Sigmoid colon (tissue), 7 donors: ENCODE measurements around the gene TCF12. TPM values are rescaled to one million over a fixed set of nuclear protein-coding genes. Genes with fewer than 3 reads are reported as not detected.

ENCODE experiments used
- DNase-seq: peaks from one replicate; pipeline ENCODE4 v3.0.0-alpha.2; 2019
- H3K27ac ChIP-seq, 4 donors: fragments of 200-600 bp; sonication (generic); one replicate each; pipeline ENCODE4 v1.5.1; 2016 to 2019; ENCODE audit warnings: mild to moderate bottlenecking in 1 of 4
- H3K27me3 ChIP-seq, 3 donors: fragments of 200-600 bp; sonication (generic); one replicate each; pipeline ENCODE4 v1.5.1; 2019; ENCODE audit warnings: mild to moderate bottlenecking in 1 of 3
- H3K36me3 ChIP-seq, 4 donors: fragments of 200-600 bp; sonication (generic); one replicate each; pipeline ENCODE4 v1.5.1; 2016 to 2019
- H3K4me1 ChIP-seq, 4 donors: fragments of 200-600 bp; sonication (generic); one replicate each; pipeline ENCODE4 v1.5.1; 2017 to 2019
- H3K4me3 ChIP-seq, 4 donors: fragments of 200-600 bp; sonication (generic); one replicate each; pipeline ENCODE4 v1.5.1; 2017 to 2019; ENCODE audit warnings: mild to moderate bottlenecking in 2 of 4, moderate library complexity in 1 of 4
- H3K9me3 ChIP-seq, 4 donors: fragments of 200-600 bp in 3 of 4; sonication (generic) in 3 of 4; one replicate each; pipeline versions ENCODE4 v1.5.1 to v1.6.1; 2013 to 2019
- EP300 ChIP-seq, 4 donors: sonication (generic); formaldehyde crosslinking; IDR thresholded peaks; one replicate each; pipeline ENCODE4 v1.6.1; 2017; ENCODE audit warnings: antibody characterized with exemption in 4 of 4
- POLR2A ChIP-seq, 2 donors: fragments of 450-650 bp; IDR thresholded peaks; one replicate each; pipeline ENCODE4 v1.6.1; 2016; ENCODE audit warnings: antibody characterized with exemption in 2 of 2, mild to moderate bottlenecking in 2 of 2, moderate library complexity in 2 of 2
- POLR2AphosphoS5 ChIP-seq, 4 donors: sonication (generic); formaldehyde crosslinking; IDR thresholded peaks; one replicate each; pipeline ENCODE4 v1.6.1; 2017; ENCODE audit warnings: antibody characterized with exemption in 4 of 4
- WGBS, 2 donors: extraction: QIAGEN DNeasy Blood & Tissue Kit; methylation state at CpG; one replicate each; pipeline ENCODE4 v1.1.7; 2013; 5-methylcytosine and 5-hydroxymethylcytosine counted together
- intact Hi-C: fragments of 100-400 bp; cut with DNase I; formaldehyde crosslinking; loops from one replicate; pipeline ENCODE4 v1.15.1; 2023
- polyA plus RNA-seq, 3 donors: library from polyadenylated mRNA; stranded (reverse); fragments of 200-250 nt; gene quantifications; one replicate each; pipeline ENCODE4 v1.2.3, GENCODE V29; 2013
- total RNA-seq, 4 donors: library from RNA; depleted of rRNA; stranded (reverse); fragments of >200 nt; gene quantifications; one replicate each; pipeline ENCODE4 v1.1.0, GENCODE V29; 2016
- TF ChIP-seq, protein P1 (sequence below), 4 experiments: fragments of 450-650 bp in 3 of 4; fragments of 200-600 bp in 1 of 4; IDR thresholded peaks; one replicate each; pipeline ENCODE4 v1.5.1; 2016 to 2019; ENCODE audit warnings: antibody characterized with exemption in 4 of 4, mild to moderate bottlenecking in 3 of 4, moderate library complexity in 2 of 4
- donor health status: healthy with polysubstance abuse.
- donor health status: Bipolar disorder and iron deficiency.
- donor health status: healthy.

Gene TCF12
- total and polyA plus RNA-seq, 7 donors, result 13.2 to 147 (median 77.8) TPM

DNA sequence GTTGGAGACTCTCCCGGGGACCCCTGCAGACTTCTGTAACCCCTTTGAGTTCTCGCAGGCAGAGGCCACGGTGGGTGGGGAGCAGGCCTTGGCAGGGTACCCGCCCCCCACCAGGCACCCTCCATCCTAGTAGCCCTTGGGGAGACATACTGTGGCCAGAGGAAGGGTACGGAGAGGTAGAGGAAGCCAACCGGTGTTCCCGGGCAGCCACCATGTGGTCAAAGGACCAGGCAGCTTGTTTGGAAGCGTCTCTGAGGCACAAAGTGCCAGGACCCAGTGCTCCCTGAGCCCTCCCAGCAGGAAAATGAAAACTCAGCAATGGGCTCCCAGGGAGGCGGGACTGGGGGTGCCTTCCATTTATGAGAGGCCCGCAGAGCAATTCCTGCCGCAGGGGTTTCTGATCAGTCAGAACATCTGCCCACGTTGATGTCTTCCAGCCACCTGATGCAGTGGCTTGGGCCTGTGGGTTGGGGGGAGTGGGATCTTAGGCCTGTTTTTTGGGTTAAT is 404.9 kb downstream of the TCF12 start:
- no peak overlapping the region for H3K4me3 ChIP-seq
- peaks cover 0 to 4% (median 0%) of the 10 kb centered on the region in 4 donors for H3K4me1 ChIP-seq
- DNase-seq, result no peak
- no peak overlapping the region for H3K27ac ChIP-seq
- intact Hi-C loops, result no loop called here
- no peaks in the 10 kb centered on the region for H3K27me3 ChIP-seq
- H3K9me3 ChIP-seq, result no peaks in the 10 kb centered on the region
- no peaks in the 10 kb centered on the region for H3K36me3 ChIP-seq
- WGBS, 2 donors, result 65 to 84% methylated on average over 12 of the region's 12 CpGs
- TF ChIP-seq POLR2AphosphoS5 (IDR thresholded peaks at IDR 0.05) (no peak), EP300 (IDR thresholded peaks at IDR 0.05) (no peak), POLR2A (IDR thresholded peaks at IDR 0.05) (no peak)
- TF ChIP-seq, protein P1, sequence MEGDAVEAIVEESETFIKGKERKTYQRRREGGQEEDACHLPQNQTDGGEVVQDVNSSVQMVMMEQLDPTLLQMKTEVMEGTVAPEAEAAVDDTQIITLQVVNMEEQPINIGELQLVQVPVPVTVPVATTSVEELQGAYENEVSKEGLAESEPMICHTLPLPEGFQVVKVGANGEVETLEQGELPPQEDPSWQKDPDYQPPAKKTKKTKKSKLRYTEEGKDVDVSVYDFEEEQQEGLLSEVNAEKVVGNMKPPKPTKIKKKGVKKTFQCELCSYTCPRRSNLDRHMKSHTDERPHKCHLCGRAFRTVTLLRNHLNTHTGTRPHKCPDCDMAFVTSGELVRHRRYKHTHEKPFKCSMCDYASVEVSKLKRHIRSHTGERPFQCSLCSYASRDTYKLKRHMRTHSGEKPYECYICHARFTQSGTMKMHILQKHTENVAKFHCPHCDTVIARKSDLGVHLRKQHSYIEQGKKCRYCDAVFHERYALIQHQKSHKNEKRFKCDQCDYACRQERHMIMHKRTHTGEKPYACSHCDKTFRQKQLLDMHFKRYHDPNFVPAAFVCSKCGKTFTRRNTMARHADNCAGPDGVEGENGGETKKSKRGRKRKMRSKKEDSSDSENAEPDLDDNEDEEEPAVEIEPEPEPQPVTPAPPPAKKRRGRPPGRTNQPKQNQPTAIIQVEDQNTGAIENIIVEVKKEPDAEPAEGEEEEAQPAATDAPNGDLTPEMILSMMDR (IDR thresholded peaks at IDR 0.05), result no peak

DNA sequence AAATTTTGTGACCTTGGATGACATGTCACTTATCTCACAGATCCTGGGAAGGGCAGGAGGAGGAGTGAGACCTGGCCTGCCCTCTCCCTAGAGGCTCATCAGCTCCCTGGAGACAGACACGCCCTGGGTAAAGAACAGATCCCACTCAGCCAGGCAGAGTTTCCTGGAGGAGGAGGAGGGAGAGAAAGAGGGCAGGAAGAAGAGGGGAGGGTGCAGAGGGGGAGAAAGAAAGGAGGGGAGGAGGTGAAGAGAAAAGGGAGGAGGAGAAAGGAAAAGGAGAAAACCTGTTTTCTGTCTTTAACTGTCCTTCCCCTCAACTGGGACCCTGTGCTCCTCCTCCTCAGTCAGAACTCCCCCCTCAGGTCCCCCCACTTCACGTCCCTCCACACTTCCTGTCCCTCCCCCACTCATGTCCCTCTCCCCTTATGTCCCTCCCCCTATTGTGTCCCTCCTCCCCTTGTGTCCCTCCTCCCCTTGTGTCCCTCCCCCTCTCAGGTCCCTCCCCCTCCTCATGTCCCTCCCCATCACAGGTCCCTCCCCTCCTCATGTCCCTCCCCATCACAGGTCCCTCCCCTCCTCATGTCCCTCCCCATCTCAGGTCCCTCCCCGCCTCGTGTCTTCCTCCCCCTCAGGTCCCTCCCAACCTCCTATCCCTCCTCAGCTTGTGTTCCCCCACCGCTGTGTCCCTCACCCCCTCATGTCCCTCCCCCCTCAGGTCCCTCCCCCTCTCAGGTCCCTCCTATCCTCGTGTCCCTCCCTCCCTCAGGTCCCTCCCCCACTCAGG is 405.6 kb downstream of the TCF12 start:
- H3K4me1 ChIP-seq, result peaks cover 0 to 4% (median 0%) of the 10 kb centered on the region in 4 donors
- TF ChIP-seq POLR2A (IDR thresholded peaks at IDR 0.05), result no peak
- TF ChIP-seq EP300 (IDR thresholded peaks at IDR 0.05), result no peak
- TF ChIP-seq POLR2AphosphoS5 (IDR thresholded peaks at IDR 0.05), result no peak
- TF ChIP-seq, protein P1 (IDR thresholded peaks at IDR 0.05), result no peak
- no peak overlapping the region for H3K4me3 ChIP-seq
- H3K27me3 ChIP-seq, result no peaks in the 10 kb centered on the region
- H3K36me3 ChIP-seq, result no peaks in the 10 kb centered on the region
- H3K9me3 ChIP-seq, result no peaks in the 10 kb centered on the region
- WGBS, 2 donors, result 9 to 28% methylated on average over 6 of the region's 6 CpGs
- DNase-seq, result no peak
- no peak overlapping the region for H3K27ac ChIP-seq
- intact Hi-C loops, result no loop called here

DNA sequence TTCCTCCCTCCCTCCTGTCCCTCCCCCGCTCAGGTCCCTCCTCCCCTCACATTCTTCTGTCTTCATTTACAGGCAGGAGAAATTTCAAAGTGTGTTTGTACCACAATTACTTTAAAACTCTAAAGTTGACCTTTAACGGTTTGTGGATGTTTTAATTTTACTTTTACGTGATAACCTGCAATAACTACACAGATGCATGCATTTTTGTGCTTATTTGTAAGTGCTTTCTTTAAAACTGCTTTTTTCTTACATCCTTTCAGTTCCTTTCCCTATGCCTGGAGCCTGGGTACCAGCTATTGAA is 406.1 kb downstream of the TCF12 start:
- H3K9me3 ChIP-seq, result no peaks in the 10 kb centered on the region
- DNase-seq, result no peak
- TF ChIP-seq POLR2A (IDR thresholded peaks at IDR 0.05) (no peak), EP300 (IDR thresholded peaks at IDR 0.05) (no peak), POLR2AphosphoS5 (IDR thresholded peaks at IDR 0.05) (no peak)
- TF ChIP-seq, protein P1 (IDR thresholded peaks at IDR 0.05), result no peak
- 12 to 56% methylated on average over 3 of the region's 3 CpGs for WGBS, 2 donors
- intact Hi-C loops, result no loop called here
- no peak overlapping the region for H3K27ac ChIP-seq
- no peak overlapping the region for H3K4me3 ChIP-seq
- no peaks in the 10 kb centered on the region for H3K36me3 ChIP-seq
- no peaks in the 10 kb centered on the region for H3K27me3 ChIP-seq
- peaks cover 0 to 4% (median 0%) of the 10 kb centered on the region in 4 donors for H3K4me1 ChIP-seq

DNA sequence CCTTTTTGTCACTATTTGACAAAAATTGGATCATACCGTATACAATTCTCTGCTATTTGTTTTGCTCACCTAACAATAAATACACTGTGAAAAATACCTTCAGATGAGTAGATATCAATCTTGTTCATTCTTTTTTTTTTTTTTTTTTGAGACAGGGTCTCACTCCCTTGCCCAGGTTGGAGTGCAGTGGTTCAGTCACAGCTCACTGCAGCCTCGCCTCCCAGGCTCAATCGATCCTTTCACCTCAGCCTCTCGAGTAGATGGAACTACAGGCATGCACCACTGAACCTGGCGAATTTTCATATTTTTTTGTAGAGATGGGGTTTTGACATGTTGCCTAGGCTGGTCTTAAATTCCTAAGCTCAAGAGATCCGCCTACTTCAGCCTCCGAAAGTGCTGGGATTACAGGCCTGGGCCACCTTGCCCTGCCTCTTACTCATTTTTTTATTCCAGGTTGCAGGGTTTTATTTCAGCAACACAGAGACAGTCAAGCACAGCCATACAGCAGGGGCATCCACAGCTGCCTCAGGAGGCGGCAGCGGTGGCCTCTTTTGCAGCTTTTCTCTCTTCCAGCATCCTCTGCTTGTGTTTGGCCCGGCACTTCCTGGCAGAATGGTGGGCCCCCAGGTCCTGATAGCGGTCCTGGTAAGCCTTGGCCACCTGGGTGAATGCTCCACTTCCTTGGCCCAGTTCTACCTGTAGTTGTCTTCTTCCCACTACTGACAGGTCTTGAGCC is 406.7 kb downstream of the TCF12 start:
- 70 to 85% methylated on average over 11 of the region's 11 CpGs for WGBS, 2 donors
- H3K4me3 ChIP-seq, result no peak overlapping the region

More for the DNA sequence above, 406.7 kb downstream of the TCF12 start:
- no peak overlapping the region for H3K27ac ChIP-seq
- no peaks in the 10 kb centered on the region for H3K36me3 ChIP-seq
- intact Hi-C loops, result no loop called here
- no peaks in the 10 kb centered on the region for H3K27me3 ChIP-seq
- H3K9me3 ChIP-seq, result no peaks in the 10 kb centered on the region
- DNase-seq, result no peak
- H3K4me1 ChIP-seq, result peaks cover 0 to 4% (median 0%) of the 10 kb centered on the region in 4 donors
- TF ChIP-seq, protein P1 (IDR thresholded peaks at IDR 0.05), result no peak
- TF ChIP-seq POLR2A (IDR thresholded peaks at IDR 0.05), result no peak
